Smooth muscle cell (in vitro differentiated cells): ENCODE data around the gene HOXA9. TPM values are rescaled to one million over a fixed set of nuclear protein-coding genes. Genes with fewer than 3 reads are reported as not detected.
A peak's percentile ranks its signal among the peaks of the same experiment; 100 is the strongest.

ENCODE experiments used
- DNase-seq: peaks from one replicate; lab custom pipeline; 2025; ENCODE audit not compliant: unreplicated experiment; lab: John Stamatoyannopoulos, UW
- H2AFZ ChIP-seq: fragments of 200-600 bp; sonication (generic); 2 replicates; pipeline ENCODE4 v1.6.0; 2016; ENCODE audit warnings: antibody characterized with exemption, low read depth, mild to moderate bottlenecking
- H3F3A ChIP-seq: fragments of 200-600 bp; sonication (generic); 2 replicates; pipeline ENCODE4 v1.6.0; 2017; ENCODE audit warnings: antibody characterized with exemption, low read depth
- H3K27ac ChIP-seq: fragments of 200-600 bp; sonication (generic); 2 replicates; pipeline ENCODE4 v1.5.1; 2016; ENCODE audit warnings: low read depth, mild to moderate bottlenecking
- H3K27me3 ChIP-seq: fragments of 200-600 bp; sonication (generic); 2 replicates; pipeline ENCODE4 v1.6.1; 2016; ENCODE audit warnings: low read depth, mild to moderate bottlenecking
- H3K36me3 ChIP-seq: fragments of 200-600 bp; sonication (generic); 2 replicates; pipeline ENCODE4 v1.5.1; 2016; ENCODE audit warnings: low read depth
- H3K4me1 ChIP-seq: fragments of 200-600 bp; sonication (generic); 2 replicates; pipeline ENCODE4 v1.5.1; 2016; ENCODE audit warnings: low read depth
- H3K4me2 ChIP-seq: fragments of 200-600 bp; sonication (generic); 2 replicates; pipeline ENCODE4 v1.6.0; 2016; ENCODE audit warnings: mild to moderate bottlenecking
- H3K4me3 ChIP-seq: fragments of 200-600 bp; sonication (generic); 2 replicates; pipeline ENCODE4 v1.5.1; 2016; ENCODE audit warnings: mild to moderate bottlenecking
- H3K79me2 ChIP-seq: fragments of 200-600 bp; sonication (generic); 2 replicates; pipeline ENCODE4 v1.6.0; 2016; ENCODE audit warnings: low read depth, mild to moderate bottlenecking
- H3K9ac ChIP-seq: fragments of 200-600 bp; sonication (generic); 2 replicates; pipeline ENCODE4 v1.6.0; 2016; ENCODE audit warnings: low read depth
- H3K9me3 ChIP-seq: fragments of 200-600 bp; sonication (generic); replicated peaks from 2 replicates; pipeline ENCODE4 v1.5.1; 2016; ENCODE audit warnings: low read depth
- H4K20me1 ChIP-seq: fragments of 200-600 bp; sonication (generic); 2 replicates; pipeline ENCODE4 v1.6.0; 2016; ENCODE audit warnings: low read depth
- CTCF ChIP-seq: fragments of 200-600 bp; sonication (generic); IDR thresholded peaks from 2 replicates; pipeline ENCODE4 v1.5.1; 2017; ENCODE audit warnings: borderline replicate concordance, mild to moderate bottlenecking, antibody characterized with exemption; ENCODE audit not compliant: insufficient read depth, poor library complexity, severe bottlenecking
- WGBS: methylation state at CpG from one replicate; pipeline ENCODE4 v1.1.7; 2016; ENCODE audit warnings: low lambda C conversion rate; 5-methylcytosine and 5-hydroxymethylcytosine counted together
- polyA plus RNA-seq: library from polyadenylated mRNA; unstranded; fragments of >200 nt; fragmentation: Nextera tagmentation; extraction: Ambion mirVana; gene quantifications from 2 replicates; pipeline ENCODE4 v1.2.1, GENCODE V29; 2016
- total RNA-seq: library from RNA; depleted of rRNA; stranded (reverse); fragments of >200 nt; gene quantifications from 2 replicates; pipeline ENCODE4 v1.2.3, GENCODE V29; 2014

The HOXA9 gene
- total and polyA plus RNA-seq, 2 experiments from 2014 or later: 12.6 to 35.8 TPM

GRCh38 chr7:27210441-27211083 is 45.2 kb upstream of the HOXA9 start:
- Histone ChIP-seq H2AFZ (peak overlapping the region; percentile 91), H3K9me3 (no peaks in the 10 kb centered on the region), H3K36me3 (no peaks in the 10 kb centered on the region), H3K27ac (no peak overlapping the region), H3K9ac (no peak overlapping the region), H3K27me3 (peaks cover 29% of the 10 kb centered on the region), H3F3A (peaks cover 4% of the 10 kb centered on the region), H3K79me2 (peaks cover 17% of the 10 kb centered on the region), H3K4me1 (peaks cover 23% of the 10 kb centered on the region), H3K4me3 (peak overlapping the region; percentile 35), H4K20me1 (no peaks in the 10 kb centered on the region), H3K4me2 (peak overlapping the region; percentile 86)
- WGBS: 18% methylated on average over 32 of the region's 32 CpGs
- peak; percentile 71 for TF ChIP-seq CTCF
- DNase-seq: no peak

- no peak overlapping the region for H3K4me3 ChIP-seq
- no peak for TF ChIP-seq CTCF
- 57% methylated on average over 11 of the region's 11 CpGs for WGBS
- H4K20me1 ChIP-seq: no peaks in the 10 kb centered on the region
- H3K9me3 ChIP-seq: no peaks in the 10 kb centered on the region
- H2AFZ ChIP-seq: peak overlapping the region; percentile 91
- no peak overlapping the region for H3K27ac ChIP-seq
- H3K36me3 ChIP-seq: no peaks in the 10 kb centered on the region
- H3K4me1 ChIP-seq: peaks cover 23% of the 10 kb centered on the region
- DNase-seq: no peak
- H3K4me2 ChIP-seq: peak overlapping the region; percentile 86
- H3F3A ChIP-seq: peaks cover 4% of the 10 kb centered on the region
- H3K27me3 ChIP-seq: peaks cover 31% of the 10 kb centered on the region
- H3K79me2 ChIP-seq: peaks cover 22% of the 10 kb centered on the region
- no peak overlapping the region for H3K9ac ChIP-seq
These were observed 44.6 kb upstream of the HOXA9 start for GRCh38 chr7:27209933-27210440.

GRCh38 chr7:27208998-27209397 is 43.7 kb upstream of the HOXA9 start:
- Histone ChIP-seq H3K36me3 (no peaks in the 10 kb centered on the region), H4K20me1 (no peaks in the 10 kb centered on the region), H3K9me3 (no peaks in the 10 kb centered on the region), H3K9ac (no peak overlapping the region), H3K4me2 (no peak overlapping the region), H3F3A (peaks cover 2% of the 10 kb centered on the region), H3K4me3 (no peak overlapping the region), H3K27ac (no peak overlapping the region), H3K4me1 (peaks cover 18% of the 10 kb centered on the region), H3K27me3 (peaks cover 38% of the 10 kb centered on the region), H2AFZ (no peak overlapping the region), H3K79me2 (peaks cover 32% of the 10 kb centered on the region)
- WGBS: 86% methylated on average over 4 of the region's 4 CpGs
- TF ChIP-seq CTCF: no peak
- DNase-seq: no peak
